NCI-H82 (cell line): ENCODE results near the gene TPD52L2.

ENCODE experiments used
- DNase-seq: peaks from one replicate; lab custom pipeline; 2025; lab: John Stamatoyannopoulos, UW

TPD52L2 gene

GRCh38 chr20:63864978-63865640, at the start of gene TPD52L2:
Gene TPD52L2, plus strand, starts transcription at chr20:63865270. Its CDS starts 96 bp downstream, at chr20:63865366.
- peak; percentile 100 for DNase-seq

- no peak for DNase-seq
These were observed 49.3 kb upstream of the TPD52L2 start for GRCh38 chr20:63815615-63816253.

- DNase-seq, result no peak
These were observed 45.7 kb upstream of the TPD52L2 start for GRCh38 chr20:63819224-63819921.

GRCh38 chr20:63821811-63822210, 43.3 kb upstream of the TPD52L2 start:
- DNase-seq, result no peak

- no peak for DNase-seq
These were observed 42.8 kb upstream of the TPD52L2 start for GRCh38 chr20:63822276-63822696.

- DNase-seq, result no peak
These were observed 41.3 kb upstream of the TPD52L2 start for GRCh38 chr20:63823691-63824311.

- DNase-seq, result no peak
These were observed 39.5 kb upstream of the TPD52L2 start for GRCh38 chr20:63825331-63826118.

- no peak for DNase-seq
These were observed 38.3 kb upstream of the TPD52L2 start for GRCh38 chr20:63826753-63827152.

GRCh38 chr20:63828124-63828523, 36.9 kb upstream of the TPD52L2 start:
- DNase-seq, result no peak

- no peak for DNase-seq
These were observed 36.5 kb upstream of the TPD52L2 start for GRCh38 chr20:63828545-63828944.

- DNase-seq, result no peak
These were observed 36.1 kb upstream of the TPD52L2 start for GRCh38 chr20:63828951-63829350.

GRCh38 chr20:63829603-63829944, 35.5 kb upstream of the TPD52L2 start:
- DNase-seq, result no peak

GRCh38 chr20:63829945-63830835, 34.9 kb upstream of the TPD52L2 start:
- DNase-seq, result no peak

- peak; percentile 59 for DNase-seq
These were observed 34.1 kb upstream of the TPD52L2 start, which contains the start of gene ZBTB46 for GRCh38 chr20:63830841-63831588. Gene ZBTB46, minus strand, starts transcription at chr20:63831264. Its CDS starts 40,507 bp downstream, at chr20:63790757.

GRCh38 chr20:63831646-63831992, 33.5 kb upstream of the TPD52L2 start:
- no peak for DNase-seq

- no peak for DNase-seq
These were observed 32.9 kb upstream of the TPD52L2 start for GRCh38 chr20:63831993-63832686.

- DNase-seq, result no peak
These were observed 31.1 kb upstream of the TPD52L2 start for GRCh38 chr20:63833776-63834490.

GRCh38 chr20:63834491-63834880, 30.6 kb upstream of the TPD52L2 start:
- no peak for DNase-seq
